RPMI8226 (cell line): ENCODE measurements around the gene ZNF697.
A peak's percentile ranks its signal among the peaks of the same experiment; 100 is the strongest.
"Not testable (repeated sequence)": the region's sequence is repeated elsewhere in the genome, so short reads cannot be mapped to it uniquely, and the experiment has no call there.

Source experiments
- DNase-seq: peaks from one replicate; pipeline ENCODE4 v3.0.0-alpha.2; 2015

Gene ZNF697

GRCh38 chr1:119647734-119648619 lies at the start of gene ZNF697:
ZNF697 (minus strand) TSS chr1:119648266; CDS start chr1:119626100, 22,166 bp downstream.
- DNase-seq: peak; percentile 95

GRCh38 chr1:119697598-119697997 lies 49.5 kb upstream of the ZNF697 start:
- DNase-seq: no peak

GRCh38 chr1:119696863-119697262 lies 48.8 kb upstream of the ZNF697 start:
- not testable (repeated sequence) for DNase-seq

DNA sequence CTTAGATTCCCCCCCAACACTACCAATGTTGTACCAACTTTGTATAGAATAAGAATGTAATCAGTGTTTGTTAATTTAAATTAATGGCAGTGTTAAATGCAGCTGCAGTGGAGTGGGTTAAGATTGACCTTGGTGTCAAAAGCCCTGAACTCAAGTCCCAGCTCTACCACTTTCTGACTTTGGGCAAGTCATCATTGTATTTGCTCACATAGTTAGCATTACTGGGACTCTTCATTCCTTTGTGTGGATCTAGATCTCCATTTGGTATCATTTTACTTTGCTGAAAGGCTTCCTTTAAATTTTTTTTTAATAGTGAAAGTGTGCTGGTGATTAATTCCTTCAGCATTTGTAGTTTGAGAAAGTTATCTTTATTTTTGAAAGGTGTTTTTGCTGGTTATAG lies 41.4 kb upstream of the ZNF697 start:
- no peak for DNase-seq

DNA sequence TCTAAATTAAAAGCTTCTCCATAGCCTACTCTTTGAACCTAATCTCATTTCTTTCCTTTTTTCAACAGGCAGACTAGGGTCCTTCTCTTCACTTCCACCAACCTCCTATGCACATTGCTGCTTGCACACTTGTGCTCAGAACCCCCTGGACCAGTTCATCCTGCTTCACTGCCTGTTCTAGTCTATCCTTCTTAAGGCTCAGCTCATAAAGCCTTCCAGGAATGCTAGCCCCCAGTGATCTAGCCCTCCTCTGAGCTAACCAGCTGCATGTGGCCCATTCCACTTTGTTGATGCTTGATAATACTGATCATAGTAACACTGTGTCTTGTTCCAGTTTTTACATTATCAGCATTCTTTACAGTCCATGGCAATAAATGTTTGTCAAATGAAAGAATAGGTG lies 40.7 kb upstream of the ZNF697 start:
- no peak for DNase-seq

DNA sequence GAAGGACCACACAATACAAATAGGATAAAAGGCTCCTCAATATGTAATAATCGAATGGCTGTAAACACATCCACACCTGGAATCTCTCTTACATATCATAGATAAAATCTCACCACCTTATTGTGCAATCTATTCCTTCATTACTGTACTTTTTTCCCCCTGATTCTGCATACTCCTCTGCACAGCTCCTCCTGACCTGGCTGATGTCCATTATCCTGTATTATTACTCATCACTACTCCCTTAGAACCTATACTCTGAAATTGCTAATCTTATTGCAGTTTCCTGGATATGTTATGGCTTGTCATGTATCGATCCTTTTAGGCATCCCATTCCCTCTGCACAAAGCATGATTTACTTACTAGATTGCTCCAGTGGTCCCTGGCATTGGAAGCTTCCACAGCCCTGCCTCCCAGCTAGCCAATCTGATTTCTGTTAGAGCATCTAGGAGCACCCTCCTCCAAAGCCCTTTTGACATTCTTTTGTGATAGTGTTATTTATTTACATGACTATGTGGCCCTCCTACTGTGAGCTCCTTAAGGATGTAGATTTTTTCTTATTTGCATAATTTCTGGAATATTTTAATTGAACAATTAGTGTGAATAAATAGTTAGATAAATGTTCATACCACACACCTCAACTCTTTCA lies 39.5 kb upstream of the ZNF697 start:
- no peak for DNase-seq

GRCh38 chr1:119686661-119687060 lies 38.6 kb upstream of the ZNF697 start:
- DNase-seq: no peak

- DNase-seq: no peak
These were observed 35.8 kb upstream of the ZNF697 start for GRCh38 chr1:119683893-119684292.

DNA sequence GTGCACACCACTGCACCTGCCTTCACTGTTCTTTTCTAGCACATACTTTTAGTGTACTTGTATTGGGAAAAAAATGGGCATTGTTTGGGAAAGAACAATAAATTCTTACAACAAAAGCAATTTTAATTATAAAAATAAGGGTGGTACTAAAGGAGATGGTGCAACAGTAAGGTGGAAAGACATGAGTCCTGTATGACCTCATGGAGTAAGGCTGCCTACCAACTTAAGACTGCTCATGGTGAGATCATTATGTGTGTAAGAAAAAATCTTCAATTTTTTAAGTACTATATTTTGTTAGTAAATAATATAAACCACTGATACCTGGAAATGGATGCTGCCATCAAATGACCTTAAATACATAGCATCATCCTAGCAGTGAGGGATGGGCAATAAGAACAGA lies 34.1 kb upstream of the ZNF697 start:
- no peak for DNase-seq

DNA sequence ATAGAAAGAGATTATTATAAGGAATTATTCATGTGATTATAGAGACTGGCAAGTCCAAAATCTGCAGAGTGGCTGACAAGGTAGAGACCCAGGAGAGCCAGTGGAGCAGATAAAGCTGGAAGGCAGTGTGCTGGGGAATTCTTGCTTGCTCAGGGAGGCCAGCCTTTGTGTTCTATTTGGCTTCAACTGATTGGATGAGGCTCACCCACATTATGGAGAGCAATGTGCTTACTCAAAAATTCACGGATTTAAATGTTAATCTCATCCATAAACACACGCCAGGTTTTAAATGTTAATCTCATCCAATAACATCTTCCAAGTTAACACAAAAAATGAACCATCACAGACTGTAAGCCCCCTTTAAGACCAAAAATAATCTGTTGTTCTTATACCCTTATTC lies 33.5 kb upstream of the ZNF697 start:
- DNase-seq: no peak

DNA sequence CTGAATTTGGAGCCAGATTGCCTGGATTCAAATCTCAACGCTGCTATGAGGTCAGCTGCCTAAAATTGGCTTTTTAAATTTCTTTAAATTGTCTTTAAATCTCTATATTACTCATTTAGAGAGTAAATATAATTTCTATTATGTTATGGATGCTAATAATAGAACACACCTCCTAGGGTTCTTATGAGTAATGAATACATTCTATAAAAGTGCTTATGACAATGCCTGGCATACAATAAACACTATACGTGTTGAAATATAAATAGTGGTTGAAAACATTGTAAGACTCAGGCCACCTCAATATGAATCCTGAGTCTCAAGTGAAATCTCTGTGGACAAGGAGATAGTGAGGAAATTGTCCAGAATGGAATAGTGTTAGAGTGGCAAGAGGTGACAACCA lies 32.7 kb upstream of the ZNF697 start:
- no peak for DNase-seq

DNA sequence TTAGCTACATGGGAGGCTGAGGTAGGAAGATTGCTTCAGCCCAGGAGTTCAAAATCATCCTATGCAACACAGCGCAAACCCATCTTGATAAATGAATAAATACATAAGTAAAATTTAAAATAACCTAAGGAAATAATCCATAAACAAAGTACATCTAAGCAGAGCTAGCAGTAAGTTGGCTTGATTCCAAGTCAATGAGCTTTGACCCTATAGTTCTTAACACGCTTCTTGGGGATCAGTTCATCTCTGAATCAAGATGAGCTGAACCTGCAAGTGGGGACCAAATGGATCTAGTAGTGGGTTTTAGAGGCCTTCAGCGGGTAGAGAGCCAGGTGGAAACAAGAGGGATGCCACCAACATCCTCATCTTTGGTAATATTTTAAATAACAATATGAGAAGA lies 32.1 kb upstream of the ZNF697 start:
- DNase-seq: no peak

GRCh38 chr1:119679223-119679622 lies 31.2 kb upstream of the ZNF697 start:
- no peak for DNase-seq

GRCh38 chr1:119676571-119677206 lies 28.6 kb upstream of the ZNF697 start:
- DNase-seq: no peak

GRCh38 chr1:119675349-119676345 lies 27.6 kb upstream of the ZNF697 start:
- DNase-seq: peak; percentile 85

- no peak for DNase-seq
These were observed 26.8 kb upstream of the ZNF697 start for GRCh38 chr1:119674835-119675289.

- no peak for DNase-seq
These were observed 26.1 kb upstream of the ZNF697 start for GRCh38 chr1:119674111-119674526.

- no peak for DNase-seq
These were observed 25.3 kb upstream of the ZNF697 start for GRCh38 chr1:119673171-119673940.

- DNase-seq: no peak
These were observed 22.8 kb upstream of the ZNF697 start for GRCh38 chr1:119670898-119671297.

DNA sequence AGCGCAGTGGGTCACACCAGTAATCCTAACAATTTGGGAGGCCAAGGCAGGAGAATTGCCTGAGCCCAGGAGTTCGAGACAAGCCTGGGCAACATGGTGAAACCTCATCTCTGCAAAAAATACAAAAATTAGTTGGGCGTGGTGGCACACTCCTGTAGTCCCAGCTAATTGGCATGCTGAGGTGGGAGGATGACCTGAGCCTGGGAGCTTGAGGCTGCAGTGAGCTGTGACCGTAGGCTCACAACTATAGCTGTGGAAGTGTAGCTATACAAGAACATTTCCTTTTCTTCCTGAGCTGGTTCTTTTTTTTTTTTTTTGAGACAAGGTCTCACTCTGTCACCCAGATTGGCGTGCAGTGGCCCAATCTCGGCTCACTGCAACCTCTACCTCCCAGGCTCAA lies 19.1 kb upstream of the ZNF697 start:
- no peak for DNase-seq

- no peak for DNase-seq
These were observed 16.0 kb upstream of the ZNF697 start for GRCh38 chr1:119664067-119664466.

GRCh38 chr1:119662034-119662437 lies 14.0 kb upstream of the ZNF697 start:
- DNase-seq: peak; percentile 12
